ENCODE measurements around the gene MAPK9.

GRCh38 chr5:180340856-180341255 is 49.0 kb upstream of the MAPK9 start:
- TF ChIP-seq CTCF (IDR thresholded peaks at IDR 0.05 in 8 of 11, conservative IDR thresholded peaks at IDR 0.05 in 3 of 11) = no peak
- TF ChIP-seq POLR2A (IDR thresholded peaks at IDR 0.05) = no peak
- no peak for TF ChIP-seq POLR2AphosphoS5 (IDR thresholded peaks at IDR 0.05)

Data from spleen (tissue), 7 donors.